Lower leg skin (tissue), 4 donors: Measurements from ENCODE around the gene SLC13A3. TPM values are rescaled to one million over a fixed set of nuclear protein-coding genes. Genes with fewer than 3 reads are reported as not detected.

Experiments
- DNase-seq, 2 donors: peaks; one replicate each; pipeline ENCODE4 v3.0.0-alpha.2; 2019; ENCODE audit warnings: low spot score in 2 of 2
- H3K4me3 ChIP-seq: fragments of 200-600 bp; sonication (generic); 2 replicates; pipeline ENCODE4 v1.5.1; 2017; ENCODE audit warnings: mild to moderate bottlenecking, low read depth; ENCODE audit not compliant: poor library complexity, severe bottlenecking
- CTCF ChIP-seq, 3 donors: fragments of 450-650 bp; IDR thresholded peaks; one replicate each; pipeline ENCODE4 v1.5.1; 2016; ENCODE audit warnings: antibody characterized with exemption in 3 of 3, mild to moderate bottlenecking in 3 of 3, moderate library complexity in 2 of 3
- POLR2A ChIP-seq, 2 donors: fragments of 450-650 bp; IDR thresholded peaks; one replicate each; pipeline ENCODE4 v1.6.1; 2016 to 2017; ENCODE audit warnings: antibody characterized with exemption in 2 of 2, mild to moderate bottlenecking in 1 of 2, moderate library complexity in 1 of 2
- WGBS, 2 donors: methylation state at CpG; one replicate each; pipeline ENCODE4 v1.1.5; 2018; 5-methylcytosine and 5-hydroxymethylcytosine counted together
- intact Hi-C: fragments of 100-400 bp; cut with DNase I; formaldehyde crosslinking; loops from one replicate; pipeline ENCODE4 v1.15.0; 2023; ENCODE audit warnings: low total_unique reads
- total RNA-seq, 4 donors: library from RNA; depleted of rRNA; stranded (reverse); fragments of >200 nt; gene quantifications; one replicate each; pipeline ENCODE4 v1.1.0, GENCODE V29; 2016

The SLC13A3 gene
- total RNA-seq, 4 donors from 2014 or later: 1.4 to 3.3 (median 1.8) TPM

GRCh38 chr20:46563170-46563859, 87.9 kb downstream of the SLC13A3 start:
- DNase-seq: peak in 1 of 2 donors; percentile 68
- WGBS, 2 donors: 87 to 88% methylated on average over 16 of the region's 16 CpGs
- H3K4me3 ChIP-seq: no peak overlapping the region
- TF ChIP-seq POLR2A (IDR thresholded peaks at IDR 0.05): no peak
- TF ChIP-seq CTCF (IDR thresholded peaks at IDR 0.05): no peak
- intact Hi-C loops: no loop called here

- intact Hi-C loops: no loop called here
Observed at GRCh38 chr20:46562373-46563169, 88.7 kb downstream of the SLC13A3 start.

GRCh38 chr20:46562009-46562372, 89.3 kb downstream of the SLC13A3 start:
- DNase-seq: no peak
- TF ChIP-seq POLR2A (IDR thresholded peaks at IDR 0.05) (no peak), CTCF (IDR thresholded peaks at IDR 0.05) (no peak)
- no peak overlapping the region for H3K4me3 ChIP-seq
- intact Hi-C loops: no loop called here
- WGBS, 2 donors: 43 to 53% methylated on average over 5 of the region's 5 CpGs

More at GRCh38 chr20:46562373-46563169, 88.7 kb downstream of the SLC13A3 start:
- no peak overlapping the region for H3K4me3 ChIP-seq
- 10 to 16% methylated on average over 19 of the region's 19 CpGs for whole genome bisulfite sequencing, 2 donors
- peak in 1 of 3 donors; percentile 94 for TF ChIP-seq CTCF (IDR thresholded peaks at IDR 0.05)
- TF ChIP-seq POLR2A (IDR thresholded peaks at IDR 0.05): no peak
- peak; percentile 69 to 92 for DNase-seq

GRCh38 chr20:46559685-46560440, 91.4 kb downstream of the SLC13A3 start:
- H3K4me3 ChIP-seq: no peak overlapping the region
- intact Hi-C loops: no loop called here
- WGBS, 2 donors: 90 to 92% methylated on average over 7 of the region's 7 CpGs
- no peak for TF ChIP-seq CTCF (IDR thresholded peaks at IDR 0.05)
- no peak for TF ChIP-seq POLR2A (IDR thresholded peaks at IDR 0.05)
- peak in 1 of 2 donors; percentile 43 for DNase-seq

- no peak for TF ChIP-seq CTCF (IDR thresholded peaks at IDR 0.05)
- TF ChIP-seq POLR2A (IDR thresholded peaks at IDR 0.05): no peak
- H3K4me3 ChIP-seq: no peak overlapping the region
- no peak for DNase-seq
- 85 to 87% methylated on average over 3 of the region's 3 CpGs for WGBS, 2 donors
- intact Hi-C loops: no loop called here
Observed at GRCh38 chr20:46559001-46559400, 92.3 kb downstream of the SLC13A3 start.
